Kasumi-1 (cell line): ENCODE data around the gene CLASP1.
"Not testable (repeated sequence)": the region's sequence is repeated elsewhere in the genome, so short reads cannot be mapped to it uniquely, and the experiment has no call there.

ENCODE experiments used
- DNase-seq, 2 experiments: peaks; one replicate each; lab custom pipeline; 2025; lab: John Stamatoyannopoulos, UW

Gene CLASP1

DNA sequence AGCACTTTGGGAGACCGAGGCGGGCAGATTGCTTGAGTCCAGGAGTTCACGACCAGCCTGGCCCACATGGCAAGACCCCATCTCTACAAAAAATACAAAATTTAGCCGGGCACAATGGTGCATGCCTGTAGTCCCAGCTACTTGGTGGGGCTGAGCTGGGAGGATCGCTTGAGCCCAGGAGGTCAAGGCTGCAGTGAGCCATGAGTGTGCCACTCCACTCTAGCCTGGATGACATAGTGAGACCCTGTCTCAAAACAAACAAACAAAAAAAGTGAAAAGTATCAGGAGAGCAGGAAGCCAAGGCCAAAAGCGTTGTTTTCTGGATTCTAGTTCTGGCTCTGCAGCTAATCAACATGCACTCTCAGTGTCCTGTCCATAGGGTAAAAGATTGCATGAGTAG, 10.7 kb upstream of the CLASP1 start:
- no peak for DNase-seq

GRCh38 chr2:121658393-121658792, 9.1 kb upstream of the CLASP1 start:
- not testable (repeated sequence) for DNase-seq

GRCh38 chr2:121653035-121653434, 3.8 kb upstream of the CLASP1 start:
- no peak for DNase-seq

DNA sequence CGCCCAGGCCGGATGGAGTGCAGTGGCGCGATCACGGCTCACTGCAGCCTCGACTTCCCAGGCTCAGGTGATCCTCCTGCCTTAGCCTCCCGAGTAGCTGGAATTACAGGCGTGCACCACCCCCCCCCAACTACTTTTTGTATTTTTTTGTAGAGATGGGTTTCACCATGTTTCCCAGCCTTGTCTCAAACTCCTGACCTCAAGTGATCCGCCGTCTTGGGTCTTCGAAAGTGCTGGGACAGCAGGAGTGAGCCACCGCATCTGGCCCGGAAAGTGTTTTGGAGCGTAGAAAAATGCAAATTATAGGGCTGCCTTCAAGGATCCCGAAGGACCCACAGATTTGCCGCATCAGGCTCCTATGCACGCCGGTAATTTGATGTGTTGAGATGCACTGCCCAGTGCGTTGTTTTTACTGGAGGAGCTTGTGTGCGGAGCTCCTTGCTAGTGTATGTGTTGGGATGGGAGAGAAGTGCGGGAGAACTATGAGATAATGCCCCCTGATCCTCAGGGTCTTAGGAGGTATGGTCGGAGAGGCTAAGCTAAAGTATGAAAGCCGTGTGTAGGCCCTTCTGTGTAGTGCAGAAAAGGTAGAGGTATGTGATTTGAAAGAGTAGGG, 1.2 kb upstream of the CLASP1 start:
- DNase-seq, result peak; percentile 13

DNA sequence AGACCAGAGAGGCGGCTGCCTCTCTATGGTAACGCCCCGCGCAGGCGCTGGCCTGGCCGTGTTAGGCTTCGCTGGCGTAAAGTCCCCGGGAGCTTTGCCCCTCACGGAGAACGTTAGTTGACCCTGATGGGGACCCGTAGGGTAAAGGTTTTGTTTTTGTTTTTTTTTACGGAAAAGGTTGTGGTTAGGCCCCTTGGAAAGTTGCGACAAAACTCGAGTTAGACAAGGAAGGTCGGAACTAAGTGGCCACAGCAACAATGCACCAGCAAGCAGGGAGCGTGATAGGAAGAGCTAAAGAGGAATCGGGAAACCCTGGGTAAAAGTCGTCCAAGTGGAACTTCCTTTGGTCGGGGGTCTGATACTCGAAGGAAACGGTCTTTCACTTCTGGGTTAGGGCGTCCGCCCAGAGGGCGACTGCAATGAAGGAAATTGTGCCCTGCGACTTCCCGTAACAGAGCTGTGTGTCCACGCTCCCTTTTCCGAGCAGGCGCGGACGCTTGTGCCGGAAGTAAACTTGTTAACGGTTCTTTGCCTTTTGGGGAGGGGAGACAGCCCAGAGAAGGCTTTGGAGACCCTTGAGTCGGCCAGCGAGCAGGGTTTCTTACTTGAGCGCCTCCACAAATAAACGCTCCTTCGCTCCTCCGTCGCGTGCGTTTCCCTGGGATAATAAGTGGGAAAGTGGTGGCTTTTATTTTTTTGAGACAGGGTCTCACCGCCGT, 493 bp upstream of the CLASP1 start:
- DNase-seq, result peak; percentile 96 to 98

GRCh38 chr2:121648206-121649148, 785 bp downstream of the CLASP1 start:
- peak; percentile 57 for DNase-seq

GRCh38 chr2:121647396-121647795, 1.9 kb downstream of the CLASP1 start:
- DNase-seq, result no peak

DNA sequence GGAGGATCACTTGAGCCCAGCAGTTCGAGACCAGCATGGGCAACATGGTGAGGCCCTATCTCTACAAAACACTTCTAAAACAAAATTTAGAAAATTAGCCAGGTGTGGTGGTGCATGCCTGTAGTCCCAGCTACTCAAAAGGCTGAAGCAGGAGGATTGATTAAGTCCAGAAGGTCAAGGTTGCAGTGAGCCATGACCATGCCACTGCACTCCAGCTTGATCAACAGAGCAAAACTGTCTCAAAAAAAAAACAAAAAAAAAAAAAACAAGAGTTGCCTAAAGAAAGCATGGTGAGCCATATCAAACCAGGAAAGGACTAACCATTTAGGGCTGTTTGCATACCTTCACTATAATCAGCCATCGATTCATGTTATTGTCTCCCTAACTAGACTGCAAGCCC, 4.5 kb downstream of the CLASP1 start:
- no peak for DNase-seq

DNA sequence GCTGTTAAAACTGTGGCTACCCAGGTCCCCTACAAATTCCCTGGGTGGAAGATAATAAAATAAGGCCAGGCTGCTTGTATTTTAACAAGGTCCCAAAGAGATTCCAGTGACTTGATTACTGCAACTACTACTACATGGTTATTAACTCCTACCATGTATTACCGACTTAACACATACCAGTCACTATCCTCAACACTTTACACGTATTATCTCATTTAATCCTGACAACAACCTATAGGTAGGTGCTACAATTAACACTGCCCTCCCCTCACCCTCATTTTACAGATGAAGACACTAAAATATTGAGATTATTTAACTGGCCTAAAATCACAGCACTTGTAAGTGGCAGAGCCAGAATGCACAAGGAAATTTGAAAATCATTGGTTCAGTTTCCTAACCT, 5.4 kb downstream of the CLASP1 start:
- no peak for DNase-seq

DNA sequence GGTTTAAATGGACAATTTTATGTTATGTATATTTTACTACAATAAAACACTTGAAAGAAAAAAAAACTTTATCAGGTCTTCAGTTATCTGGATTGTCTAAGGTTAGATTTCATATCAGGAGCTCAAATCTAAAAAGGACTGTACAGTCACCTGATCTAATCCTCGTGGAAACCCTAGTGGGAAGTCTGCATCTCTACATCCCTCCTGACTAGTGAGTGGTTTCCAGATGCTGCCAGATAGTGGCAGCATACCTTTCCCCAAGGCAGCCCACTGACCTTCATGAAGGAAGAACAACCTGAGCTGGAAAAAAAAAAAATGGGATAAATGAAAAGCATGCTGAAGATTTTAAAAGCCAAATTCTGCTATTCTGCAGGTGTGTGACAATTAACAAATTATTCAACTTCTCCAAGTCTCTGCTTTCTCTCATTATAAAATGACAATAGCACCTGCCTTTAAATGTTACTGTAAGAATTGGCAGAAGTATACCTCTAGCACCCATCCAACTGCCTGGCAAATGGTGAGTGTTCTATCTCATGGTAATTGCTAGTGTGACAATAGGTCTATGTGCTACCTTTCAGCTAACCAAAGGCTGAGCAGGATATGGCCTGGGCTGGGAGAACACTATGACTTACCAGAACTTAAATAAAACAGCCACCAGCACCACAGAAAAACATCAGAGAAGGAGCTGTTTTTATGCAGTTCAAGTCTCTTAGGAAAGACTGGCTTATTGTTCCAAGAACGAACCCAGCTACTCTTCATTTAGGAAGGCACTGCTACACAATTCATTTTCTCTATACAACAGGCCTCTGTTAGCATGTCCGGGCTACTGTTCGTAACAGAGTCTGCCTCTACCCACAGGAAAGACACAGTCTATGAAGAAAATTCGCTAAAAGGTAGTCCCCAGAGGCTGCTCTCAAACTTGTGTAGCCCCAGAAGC, 8.6 kb downstream of the CLASP1 start:
- DNase-seq, result no peak

DNA sequence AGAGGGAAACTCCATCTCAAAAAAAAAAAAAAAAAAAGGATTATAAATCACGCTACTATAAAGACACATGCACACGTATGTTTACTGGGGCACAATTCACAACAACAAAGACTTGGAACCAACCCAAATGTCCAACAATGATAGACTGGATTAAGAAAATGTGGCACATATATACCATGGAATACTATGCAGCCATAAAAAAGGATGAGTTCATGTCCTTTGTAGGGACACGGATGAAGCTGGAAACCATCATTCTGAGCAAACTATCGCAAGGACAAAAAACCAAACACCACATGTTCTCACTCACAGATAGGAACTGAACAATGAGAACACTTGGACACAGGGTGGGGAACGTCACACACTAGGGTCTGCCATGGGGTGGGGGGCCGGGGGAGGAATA, 9.4 kb downstream of the CLASP1 start:
- DNase-seq, result not testable (repeated sequence)

DNA sequence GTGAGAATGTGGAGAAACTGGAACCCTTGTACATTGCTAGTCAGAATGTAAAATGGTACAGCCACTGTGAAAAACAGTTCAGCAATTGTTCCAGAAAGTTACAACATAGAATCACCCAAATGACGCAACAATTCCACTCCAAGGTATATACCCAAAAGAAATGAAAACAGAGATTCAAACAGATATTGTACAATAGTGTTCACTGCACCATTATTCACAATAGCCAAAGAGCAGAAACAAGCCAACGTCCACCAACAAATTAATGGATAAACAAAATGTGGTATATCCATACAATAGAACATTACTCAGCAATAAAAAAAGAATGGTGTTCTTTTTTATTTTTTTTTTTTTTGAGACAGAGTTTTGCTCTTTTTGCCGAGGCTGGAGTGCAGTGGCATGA, 10.9 kb downstream of the CLASP1 start:
- no peak for DNase-seq

DNA sequence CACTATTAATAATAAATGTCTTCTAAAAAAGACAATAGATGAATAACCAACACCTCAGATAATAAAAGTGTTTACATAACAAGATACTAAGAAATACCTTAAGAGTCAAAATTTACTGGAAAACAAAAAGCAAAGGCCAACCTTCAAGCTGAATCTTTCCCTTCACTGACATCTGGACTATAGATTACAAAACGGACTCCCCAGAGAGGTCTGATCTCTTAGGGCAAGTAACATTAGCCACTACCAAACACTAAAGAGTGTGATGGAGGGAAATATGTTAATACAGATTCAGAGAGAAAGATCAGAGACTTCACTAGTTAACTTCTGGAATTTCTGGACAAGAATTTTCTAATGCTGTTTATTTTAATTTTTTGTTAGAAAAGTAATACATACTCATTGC, 13.9 kb downstream of the CLASP1 start:
- DNase-seq, result no peak

DNA sequence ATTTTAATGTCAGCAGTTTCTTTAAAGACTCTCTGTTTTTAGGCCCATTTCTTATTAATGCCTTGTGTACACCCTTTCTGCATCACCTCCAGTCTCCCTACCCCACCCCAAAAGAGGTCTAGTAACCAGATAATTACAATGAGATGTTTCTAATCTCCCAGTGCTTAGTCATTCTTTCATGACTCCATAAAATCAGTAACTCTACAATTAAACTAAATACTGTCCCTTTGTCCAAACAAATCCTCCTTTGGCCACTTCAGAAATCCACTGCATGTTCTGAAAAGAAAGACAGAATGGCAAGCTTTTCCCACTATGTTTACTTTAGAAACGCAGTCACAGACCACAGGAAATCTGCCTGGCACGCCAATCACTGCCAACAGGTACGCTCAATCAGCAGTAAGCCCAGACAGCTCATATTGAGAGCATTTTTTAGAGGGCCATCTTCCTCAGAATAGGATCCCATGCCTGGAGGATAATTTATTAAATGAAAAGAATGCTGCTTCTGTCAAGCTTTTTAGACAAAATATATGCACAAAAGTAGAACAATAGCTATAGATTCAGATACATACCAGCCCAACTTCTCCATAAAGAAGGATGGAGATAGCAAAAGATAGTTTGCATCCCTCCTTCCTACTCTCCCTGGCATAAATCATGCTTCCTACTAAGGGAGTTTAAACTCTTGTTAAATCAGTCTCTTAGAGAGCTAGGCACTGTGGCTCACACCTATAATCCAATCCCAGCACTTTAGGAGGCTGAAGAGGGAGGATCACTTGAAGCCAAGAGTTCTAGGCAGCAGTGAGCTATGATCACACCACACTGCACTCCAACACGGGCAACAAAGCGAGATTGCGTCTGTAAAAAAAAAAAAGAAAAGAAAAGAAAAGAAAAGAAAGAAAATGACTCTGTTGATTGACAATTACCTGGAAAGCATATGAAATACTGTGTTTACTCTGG, 14.6 kb downstream of the CLASP1 start:
- DNase-seq, result no peak

DNA sequence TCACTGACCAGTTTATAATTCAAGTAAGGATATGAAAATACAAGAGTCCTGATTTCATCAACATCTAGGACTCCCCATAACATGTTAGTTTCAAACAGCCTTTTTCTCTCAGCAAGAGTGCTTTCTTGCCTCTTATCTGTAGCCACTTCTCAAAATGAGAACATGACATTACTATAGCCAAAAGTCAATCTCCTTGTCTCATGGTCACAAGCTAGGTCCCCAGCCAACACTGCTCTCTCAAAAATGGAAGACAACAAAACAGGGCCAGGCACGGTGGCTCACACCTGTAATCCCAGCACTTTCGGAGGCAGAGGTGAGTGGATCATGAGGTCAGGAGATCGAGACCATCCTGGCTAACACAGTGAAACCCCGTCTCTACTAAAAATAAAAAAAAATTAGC, 15.8 kb downstream of the CLASP1 start:
- DNase-seq, result no peak

DNA sequence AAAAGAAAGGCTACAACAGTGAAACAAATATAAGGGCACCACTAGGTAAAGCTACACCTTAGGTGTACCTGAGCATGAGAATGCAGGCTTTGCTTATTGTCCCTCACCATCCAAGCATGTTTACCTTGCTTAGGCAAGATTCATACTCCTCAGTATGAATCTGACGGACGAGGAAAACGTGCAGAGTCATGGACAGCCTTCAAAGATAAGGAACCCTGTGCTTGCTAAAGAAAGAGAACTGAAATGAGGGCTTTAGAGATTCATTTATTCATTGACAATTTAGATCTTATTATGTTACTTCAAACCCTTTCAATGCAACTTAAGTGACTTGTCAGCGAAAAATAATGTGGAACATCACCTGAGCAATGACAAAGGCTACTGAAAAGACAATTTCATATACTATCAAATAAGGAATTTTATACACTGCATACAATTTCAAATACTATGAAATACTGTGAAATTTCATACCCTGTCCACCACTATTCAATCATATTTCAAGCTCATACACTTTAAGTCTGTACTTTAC, 21.7 kb downstream of the CLASP1 start:
- DNase-seq, result no peak

GRCh38 chr2:121626777-121627524, 22.3 kb downstream of the CLASP1 start:
- DNase-seq, result no peak

GRCh38 chr2:121625953-121626352, 23.3 kb downstream of the CLASP1 start:
- no peak for DNase-seq

- peak; percentile 22 to 33 for DNase-seq
These were observed 32.1 kb downstream of the CLASP1 start for GRCh38 chr2:121617042-121617599.
